Mesenteric fat pad (tissue), 1 donor: ENCODE results near the gene UACA. TPM values are rescaled to one million over a fixed set of nuclear protein-coding genes. Genes with fewer than 3 reads are reported as not detected.
"Not testable (repeated sequence)": the region's sequence is repeated elsewhere in the genome, so short reads cannot be mapped to it uniquely, and the experiment has no call there.

ENCODE experiments used
- DNase-seq: peaks from one replicate; pipeline ENCODE4 v3.0.0-alpha.2; 2020; ENCODE audit warnings: low spot score
- total RNA-seq: library from RNA; stranded (reverse); fragmentation: NEBNext Ultra II Directional; extraction: Animal tissue kit (Norgen Biotek cat#: 25700); gene quantifications from one replicate; pipeline ENCODE4 v1.2.1, GENCODE V29; 2021
- donor health status: DM: yes; HTN: yes; CAD: no.

The UACA gene
- total RNA-seq, 1 donor from 2014 or later = 55.9 TPM

GRCh38 chr15:70628549-70628896 lies 134.8 kb downstream of the UACA start:
- no peak for DNase-seq

DNA sequence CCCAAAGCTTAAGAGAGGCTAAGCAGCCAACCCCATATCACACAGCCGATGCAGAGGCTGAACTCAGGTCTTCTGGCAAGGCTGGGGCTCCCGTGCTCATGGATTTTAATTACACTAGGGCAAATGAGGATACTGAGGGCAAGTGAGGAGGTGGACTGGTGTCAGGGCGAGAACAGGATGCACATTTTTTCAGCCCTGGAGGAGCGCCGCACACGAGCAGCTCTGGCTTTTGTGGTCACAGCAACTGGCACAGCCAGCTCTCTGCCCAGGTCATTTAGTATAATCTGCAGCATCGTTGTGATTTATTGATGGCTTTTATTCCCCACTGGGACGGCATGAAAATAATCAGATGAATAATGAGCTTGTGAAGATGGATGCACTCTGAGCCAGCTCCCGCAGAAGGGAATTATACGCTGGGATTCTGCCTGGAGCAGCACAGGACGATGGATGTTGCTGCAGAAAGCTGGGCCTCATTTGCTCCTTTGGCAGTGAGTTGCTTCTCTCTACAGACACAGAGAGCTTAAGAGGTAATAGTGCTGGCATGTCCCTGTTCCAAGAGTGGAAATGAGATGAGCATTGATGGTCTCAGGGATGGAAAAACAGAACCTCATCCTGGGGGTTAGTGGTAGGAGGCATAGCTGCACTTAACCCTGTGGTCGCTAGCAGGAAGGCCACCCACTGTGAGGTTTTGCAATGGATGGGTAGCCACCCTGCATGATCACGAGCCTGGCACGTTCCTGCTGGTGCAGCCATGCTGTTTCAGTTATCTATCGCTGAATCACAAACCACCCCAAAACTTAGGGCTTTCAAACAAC lies 135.4 kb downstream of the UACA start:
- DNase-seq = no peak

- DNase-seq = no peak
Observed at GRCh38 chr15:70627322-70627721, 136.0 kb downstream of the UACA start.

GRCh38 chr15:70625438-70625837 lies 137.9 kb downstream of the UACA start:
- DNase-seq = no peak

- no peak for DNase-seq
Observed at GRCh38 chr15:70625011-70625410, 138.3 kb downstream of the UACA start.

DNA sequence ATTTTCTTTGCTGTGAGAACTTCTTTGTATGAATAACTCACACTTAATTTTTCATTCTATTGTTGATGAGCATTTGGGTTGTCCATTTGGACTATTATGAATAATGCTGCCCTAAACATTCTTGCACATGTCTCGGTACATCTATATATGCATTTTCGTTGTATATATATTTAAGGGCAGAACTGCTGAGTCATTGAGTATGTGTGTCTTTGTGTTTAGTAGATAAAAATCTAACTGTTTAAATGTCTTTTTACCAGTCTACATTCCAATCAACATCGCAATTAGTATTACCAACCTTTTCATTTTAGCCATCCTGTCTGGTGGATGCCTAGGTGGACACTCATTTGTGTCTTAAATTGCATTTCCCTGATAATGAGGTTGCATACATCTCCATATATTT lies 144.4 kb downstream of the UACA start:
- DNase-seq = no peak

- no peak for DNase-seq
Observed at GRCh38 chr15:70617911-70618287, 145.5 kb downstream of the UACA start.

GRCh38 chr15:70617076-70617910 lies 146.1 kb downstream of the UACA start:
- no peak for DNase-seq

DNA sequence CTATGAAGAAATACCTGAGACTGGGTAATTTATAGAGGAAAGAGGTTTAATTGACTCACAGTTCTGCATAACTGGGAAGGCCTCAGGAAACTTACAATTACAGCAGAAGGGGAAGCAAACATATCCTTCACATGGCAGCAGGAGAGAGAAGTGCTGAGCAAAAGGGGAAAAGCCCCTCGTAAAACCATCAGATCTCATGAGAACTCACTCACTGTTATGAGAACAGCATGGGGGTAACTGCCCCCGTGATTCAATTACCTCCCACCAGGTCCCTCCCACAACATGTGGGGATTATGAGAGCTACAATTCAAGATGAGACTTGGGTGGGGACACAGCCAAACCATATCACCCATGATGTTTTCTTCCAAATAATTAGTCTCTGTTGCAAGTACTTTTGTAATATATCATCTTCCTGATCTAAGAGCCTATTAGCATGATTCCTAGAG lies 147.0 kb downstream of the UACA start:
- not testable (repeated sequence) for DNase-seq

GRCh38 chr15:70615435-70616310 lies 147.7 kb downstream of the UACA start:
- DNase-seq = no peak

DNA sequence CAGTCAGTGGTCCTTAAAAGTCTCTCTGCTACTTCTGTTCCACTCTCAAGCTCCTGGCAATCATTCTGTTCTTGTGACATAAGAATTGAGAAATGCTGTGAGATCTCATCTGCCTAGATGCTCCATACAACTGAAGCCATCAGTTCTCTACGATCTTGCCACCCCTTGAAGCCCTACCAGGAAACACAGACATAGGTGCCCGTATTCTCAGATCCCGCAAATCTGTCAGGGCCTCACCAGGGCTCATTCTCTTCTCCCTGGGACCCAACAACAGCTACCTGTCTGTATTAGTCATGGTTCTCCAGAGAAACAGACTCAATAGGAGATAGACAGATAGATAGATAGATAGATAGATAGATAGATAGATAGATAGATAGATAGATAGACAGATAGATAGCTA lies 149.1 kb downstream of the UACA start:
- no peak for DNase-seq

DNA sequence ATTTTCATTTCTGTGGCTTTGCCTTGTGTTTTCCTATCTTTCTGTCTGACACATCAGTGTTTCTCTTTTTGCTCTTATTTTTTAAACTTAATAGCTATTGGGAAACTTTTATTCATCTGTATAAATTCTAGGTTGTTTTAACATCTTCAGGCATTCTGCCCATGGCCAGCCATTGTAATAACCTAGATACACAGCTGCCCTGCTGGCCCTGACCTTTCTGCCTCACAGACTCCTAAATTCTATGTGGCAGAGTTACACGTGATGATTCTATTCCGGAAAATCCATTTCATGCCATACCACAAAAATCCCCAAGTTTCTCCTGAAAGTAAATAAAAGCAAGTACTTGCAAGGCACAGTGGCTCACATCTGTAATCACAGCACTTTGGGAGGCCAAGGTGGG lies 150.1 kb downstream of the UACA start:
- DNase-seq = no peak

DNA sequence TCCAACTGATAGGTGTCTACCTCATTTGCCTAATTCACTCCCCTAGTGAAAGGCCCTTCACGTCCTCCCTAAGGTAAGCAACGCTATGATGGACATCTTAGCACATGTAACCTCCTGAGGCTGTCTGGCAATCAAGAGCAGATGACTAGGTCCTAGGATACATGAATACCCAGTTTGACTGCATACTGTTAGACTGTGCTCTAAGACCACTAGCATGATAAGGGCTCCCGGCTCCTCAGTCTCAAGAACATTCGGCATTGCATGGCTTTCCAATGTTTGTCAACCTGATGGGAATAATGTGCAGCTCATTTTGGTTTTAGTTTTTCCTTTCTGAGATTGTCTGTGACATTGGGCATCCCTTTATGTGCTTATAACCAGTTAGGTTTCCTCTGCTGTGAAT lies 152.1 kb downstream of the UACA start:
- DNase-seq = no peak

DNA sequence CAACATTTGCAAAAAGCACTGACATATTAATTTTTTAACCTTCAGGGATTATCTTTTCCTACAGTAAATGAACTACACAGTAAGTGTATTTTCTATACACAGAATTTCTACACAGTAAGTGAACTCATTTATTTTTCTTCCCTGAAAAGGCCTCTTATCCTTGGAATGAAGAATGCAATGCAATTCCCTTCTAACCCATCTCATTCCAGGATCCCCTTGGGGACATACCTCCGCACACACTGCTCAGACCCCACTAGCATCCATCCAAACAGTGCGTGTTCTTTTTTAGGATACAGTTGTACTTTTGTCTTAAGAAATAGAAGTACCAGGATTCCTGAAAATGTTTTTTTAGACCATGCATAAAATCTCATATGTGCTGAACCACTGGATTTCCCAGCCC lies 152.8 kb downstream of the UACA start:
- DNase-seq = no peak

GRCh38 chr15:70609889-70610288 lies 153.5 kb downstream of the UACA start:
- DNase-seq = peak; percentile 57

- no peak for DNase-seq
Observed at GRCh38 chr15:70608144-70608543, 155.2 kb downstream of the UACA start.

DNA sequence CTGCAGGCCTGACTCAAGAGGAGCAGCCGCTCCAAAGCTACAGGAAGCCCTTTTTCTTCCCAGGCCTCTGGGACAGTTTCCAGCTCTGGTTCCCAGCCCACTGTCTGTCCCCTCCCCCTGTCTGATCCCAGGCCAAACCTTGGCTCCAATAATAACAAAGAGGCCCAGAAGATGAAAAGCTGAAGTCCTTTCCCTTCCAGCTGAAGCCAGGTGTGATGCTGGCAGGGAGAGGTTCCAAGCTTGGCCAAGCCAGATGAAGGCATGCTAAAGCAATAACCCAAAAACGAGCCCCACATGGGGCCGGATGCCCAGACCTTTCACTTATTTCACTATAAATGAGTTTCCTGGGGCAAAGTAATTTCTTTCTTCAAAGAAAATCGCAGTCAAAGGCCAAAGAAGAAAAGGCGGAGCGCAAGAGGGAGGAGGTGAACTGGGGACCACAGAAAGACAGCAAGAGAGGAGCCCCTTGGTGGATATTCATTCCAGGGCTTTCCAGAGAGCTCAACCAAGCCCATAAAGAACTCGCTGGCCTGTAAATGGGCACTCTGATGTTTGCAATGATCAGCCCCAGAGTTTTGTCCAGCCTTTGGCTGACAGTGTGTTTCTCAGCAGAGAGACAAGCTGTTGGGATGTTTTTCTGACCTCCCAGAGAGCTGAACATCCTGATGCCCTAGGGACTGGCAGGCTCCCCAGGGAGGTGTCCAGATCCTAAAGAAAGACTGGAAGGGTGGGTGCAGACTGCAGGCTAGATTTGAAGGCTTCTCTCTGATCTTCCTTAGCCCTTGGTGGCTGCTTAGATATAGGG lies 157.6 kb downstream of the UACA start:
- no peak for DNase-seq

GRCh38 chr15:70604666-70605315 lies 158.6 kb downstream of the UACA start:
- no peak for DNase-seq
